K562 (cell line): ENCODE results near the gene SPTBN4. TPM values are rescaled to one million over a fixed set of nuclear protein-coding genes. Genes with fewer than 3 reads are reported as not detected.
A peak's percentile ranks its signal among the peaks of the same experiment; 100 is the strongest.

Source experiments
- ARNT ChIP-seq, 2 experiments: fragments of 450-650 bp; IDR thresholded peaks; 2 replicates each; pipeline ENCODE4 v1.6.1; 2016; ENCODE audit warnings: mild to moderate bottlenecking in 1 of 2
- EHMT2 ChIP-seq: fragments of 450-650 bp; IDR thresholded peaks from 2 replicates; pipeline ENCODE4 v1.6.1; 2018; ENCODE audit warnings: antibody characterized with exemption
- FOXK2 ChIP-seq, 2 experiments: fragments of 450-650 bp; IDR thresholded peaks in 1 of 2; conservative IDR thresholded peaks in 1 of 2; 2 replicates each; pipeline ENCODE4 v1.6.1; 2016; ENCODE audit warnings: low read depth in 2 of 2, mild to moderate bottlenecking in 1 of 2
- GABPB1 ChIP-seq: sonication (generic); formaldehyde crosslinking; IDR thresholded peaks from 2 replicates; pipeline ENCODE4 v1.8.0; 2022; ENCODE audit warnings: mild to moderate bottlenecking, missing genetic modification reagents
- MYC ChIP-seq, 2 experiments: fragments of 250-450 bp in 1 of 2; sonication (Bioruptor Pico) in 1 of 2; IDR thresholded peaks; 2 replicates each; pipeline versions ENCODE4 v1.5.1 to v1.6.1; 2012 to 2021; ENCODE audit warnings: low read depth in 2 of 2, borderline replicate concordance in 1 of 2, improper control_type of control experiment in 1 of 2, low read length in 1 of 2, mild to moderate bottlenecking in 1 of 2, moderate library complexity in 1 of 2
- RBM25 ChIP-seq: fragments of 200-400 bp; formaldehyde crosslinking; IDR thresholded peaks from 2 replicates; pipeline ENCODE4 v1.6.1; 2018; ENCODE audit warnings: low read length, low read depth, moderate library complexity; ENCODE audit not compliant: severe bottlenecking
- ZNF644 ChIP-seq: fragments of 200-800 bp; sonication (Bioruptor generic); IDR thresholded peaks from 2 replicates; pipeline ENCODE4 v1.6.1; 2016; ENCODE audit warnings: low read depth, missing genetic modification characterization, missing compliant biosample characterization
- polyA plus RNA-seq, 8 experiments: library from polyadenylated mRNA; depleted of rRNA in 4 of 8; stranded (reverse) in 5 of 8; unstranded in 3 of 8; fragments of >200 nt; fragmentation: Nextera tagmentation in 2 of 8; fragmentation: Illumina TruSeq in 1 of 8; extraction: Ambion mirVana in 2 of 8; extraction: Trizol in 1 of 8; gene quantifications; 2 replicates each; pipeline versions ENCODE4 v1.2.1 to v1.2.3, GENCODE V29; 2011 to 2014; ENCODE audit warnings: inconsistent platforms in 1 of 8, missing spikeins in 1 of 8
- total RNA-seq, 7 experiments: library from RNA; depleted of rRNA in 6 of 7; stranded (reverse); fragments of >200 nt in 6 of 7; fragmentation: Illumina TruSeq in 2 of 7; extraction: Trizol in 2 of 7; gene quantifications; 2 replicates each; pipeline versions ENCODE4 v1.2.1 to v1.2.3, GENCODE V29; 2011 to 2021; ENCODE audit warnings: low replicate concordance in 1 of 7
- TF ChIP-seq, protein P1 (sequence below): fragments of 200-800 bp; sonication (Bioruptor generic); IDR thresholded peaks from 2 replicates; pipeline ENCODE4 v1.6.1; 2017; ENCODE audit warnings: missing genetic modification characterization, missing compliant biosample characterization
- TF ChIP-seq, protein P2 (sequence below): fragments of 250-450 bp; sonication (Bioruptor Pico); IDR thresholded peaks from 2 replicates; pipeline ENCODE4 v1.8.0; 2021; ENCODE audit warnings: borderline replicate concordance, mild to moderate bottlenecking, moderate library complexity; ENCODE audit not compliant: poor library complexity, severe bottlenecking
- TF ChIP-seq, protein P3 (sequence below): sonication (generic); formaldehyde crosslinking; IDR thresholded peaks from 2 replicates; pipeline ENCODE4 v1.8.1; 2023; ENCODE audit warnings: missing genetic modification reagents, mild to moderate bottlenecking, borderline replicate concordance

The SPTBN4 gene
- total and polyA plus RNA-seq, 9 of the 15 experiments (the other 6 are each of a cell fraction or from before 2014, with no cell fraction given), result 0.01 to 1.5 (median 0.86) TPM

GRCh38 chr19:40444000-40444824 is 22.6 kb upstream of the SPTBN4 start, which contains the start of gene SERTAD3 (continued):
- TF ChIP-seq, protein P1, sequence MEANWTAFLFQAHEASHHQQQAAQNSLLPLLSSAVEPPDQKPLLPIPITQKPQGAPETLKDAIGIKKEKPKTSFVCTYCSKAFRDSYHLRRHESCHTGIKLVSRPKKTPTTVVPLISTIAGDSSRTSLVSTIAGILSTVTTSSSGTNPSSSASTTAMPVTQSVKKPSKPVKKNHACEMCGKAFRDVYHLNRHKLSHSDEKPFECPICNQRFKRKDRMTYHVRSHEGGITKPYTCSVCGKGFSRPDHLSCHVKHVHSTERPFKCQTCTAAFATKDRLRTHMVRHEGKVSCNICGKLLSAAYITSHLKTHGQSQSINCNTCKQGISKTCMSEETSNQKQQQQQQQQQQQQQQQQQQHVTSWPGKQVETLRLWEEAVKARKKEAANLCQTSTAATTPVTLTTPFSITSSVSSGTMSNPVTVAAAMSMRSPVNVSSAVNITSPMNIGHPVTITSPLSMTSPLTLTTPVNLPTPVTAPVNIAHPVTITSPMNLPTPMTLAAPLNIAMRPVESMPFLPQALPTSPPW (CRISPR knock-in tag), result peak; percentile 98
- TF ChIP-seq RBM25 (peak; percentile 99), MYC (IDR thresholded peaks at IDR 0.05; ENCODE audit: low read depth, low read length) (no peak; the same call in 1 of the 2 replicates), MYC (CRISPR knock-in tag; IDR thresholded peaks at IDR 0.05; ENCODE audit: borderline replicate concordance, low read depth) (no peak), ZNF644 (tag) (no peak), GABPB1 (CRISPR knock-in tag) (no peak; the same call in 1 of the 2 replicates), FOXK2 (conservative IDR thresholded peaks at IDR 0.05 in 1 of 2, IDR thresholded peaks at IDR 0.05 in 1 of 2; ENCODE audit: low read depth in 2 of 2) (peak in 1 of 2 experiments; percentile 35; a peak in 2 of 4 replicates), ARNT (IDR thresholded peaks at IDR 0.05) (no peak), EHMT2 (no peak)
- TF ChIP-seq, protein P2, sequence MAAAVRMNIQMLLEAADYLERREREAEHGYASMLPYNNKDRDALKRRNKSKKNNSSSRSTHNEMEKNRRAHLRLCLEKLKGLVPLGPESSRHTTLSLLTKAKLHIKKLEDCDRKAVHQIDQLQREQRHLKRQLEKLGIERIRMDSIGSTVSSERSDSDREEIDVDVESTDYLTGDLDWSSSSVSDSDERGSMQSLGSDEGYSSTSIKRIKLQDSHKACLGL, result no peak
- TF ChIP-seq, protein P3, sequence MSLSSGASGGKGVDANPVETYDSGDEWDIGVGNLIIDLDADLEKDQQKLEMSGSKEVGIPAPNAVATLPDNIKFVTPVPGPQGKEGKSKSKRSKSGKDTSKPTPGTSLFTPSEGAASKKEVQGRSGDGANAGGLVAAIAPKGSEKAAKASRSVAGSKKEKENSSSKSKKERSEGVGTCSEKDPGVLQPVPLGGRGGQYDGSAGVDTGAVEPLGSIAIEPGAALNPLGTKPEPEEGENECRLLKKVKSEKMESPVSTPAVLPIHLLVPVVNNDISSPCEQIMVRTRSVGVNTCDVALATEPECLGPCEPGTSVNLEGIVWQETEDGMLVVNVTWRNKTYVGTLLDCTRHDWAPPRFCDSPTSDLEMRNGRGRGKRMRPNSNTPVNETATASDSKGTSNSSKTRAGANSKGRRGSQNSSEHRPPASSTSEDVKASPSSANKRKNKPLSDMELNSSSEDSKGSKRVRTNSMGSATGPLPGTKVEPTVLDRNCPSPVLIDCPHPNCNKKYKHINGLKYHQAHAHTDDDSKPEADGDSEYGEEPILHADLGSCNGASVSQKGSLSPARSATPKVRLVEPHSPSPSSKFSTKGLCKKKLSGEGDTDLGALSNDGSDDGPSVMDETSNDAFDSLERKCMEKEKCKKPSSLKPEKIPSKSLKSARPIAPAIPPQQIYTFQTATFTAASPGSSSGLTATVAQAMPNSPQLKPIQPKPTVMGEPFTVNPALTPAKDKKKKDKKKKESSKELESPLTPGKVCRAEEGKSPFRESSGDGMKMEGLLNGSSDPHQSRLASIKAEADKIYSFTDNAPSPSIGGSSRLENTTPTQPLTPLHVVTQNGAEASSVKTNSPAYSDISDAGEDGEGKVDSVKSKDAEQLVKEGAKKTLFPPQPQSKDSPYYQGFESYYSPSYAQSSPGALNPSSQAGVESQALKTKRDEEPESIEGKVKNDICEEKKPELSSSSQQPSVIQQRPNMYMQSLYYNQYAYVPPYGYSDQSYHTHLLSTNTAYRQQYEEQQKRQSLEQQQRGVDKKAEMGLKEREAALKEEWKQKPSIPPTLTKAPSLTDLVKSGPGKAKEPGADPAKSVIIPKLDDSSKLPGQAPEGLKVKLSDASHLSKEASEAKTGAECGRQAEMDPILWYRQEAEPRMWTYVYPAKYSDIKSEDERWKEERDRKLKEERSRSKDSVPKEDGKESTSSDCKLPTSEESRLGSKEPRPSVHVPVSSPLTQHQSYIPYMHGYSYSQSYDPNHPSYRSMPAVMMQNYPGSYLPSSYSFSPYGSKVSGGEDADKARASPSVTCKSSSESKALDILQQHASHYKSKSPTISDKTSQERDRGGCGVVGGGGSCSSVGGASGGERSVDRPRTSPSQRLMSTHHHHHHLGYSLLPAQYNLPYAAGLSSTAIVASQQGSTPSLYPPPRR (CRISPR knock-in tag), result no peak
